ENCODE measurements around the gene RGL1.

The RGL1 gene

GRCh38 chr1:183817576-183818288 is 12.8 kb downstream of the RGL1 start:
- DNase-seq (ENCODE audit: insufficient read length, low spot score) (no peak), FAIRE-seq (no peak)

- DNase-seq (ENCODE audit: insufficient read length, low spot score) = no peak
- no peak for FAIRE-seq
Observed at GRCh38 chr1:183819059-183819458, 14.1 kb downstream of the RGL1 start.

- no peak for DNase-seq (ENCODE audit: insufficient read length, low spot score)
- FAIRE-seq = no peak
Observed at GRCh38 chr1:183821309-183821888, 16.5 kb downstream of the RGL1 start.

- DNase-seq (ENCODE audit: insufficient read length, low spot score) = no peak
- no peak for FAIRE-seq
Observed at GRCh38 chr1:183821889-183822611, 17.1 kb downstream of the RGL1 start.

- no peak for FAIRE-seq
- no peak for DNase-seq (ENCODE audit: insufficient read length, low spot score)
Observed at GRCh38 chr1:183824291-183824690, 19.4 kb downstream of the RGL1 start.

- FAIRE-seq (no peak), DNase-seq (ENCODE audit: insufficient read length, low spot score) (no peak)
Observed at GRCh38 chr1:183827801-183828200, 22.9 kb downstream of the RGL1 start.

GRCh38 chr1:183830389-183830788 is 25.5 kb downstream of the RGL1 start:
- DNase-seq (ENCODE audit: insufficient read length, low spot score) (no peak), FAIRE-seq (no peak)

- no peak for FAIRE-seq
Observed at GRCh38 chr1:183831311-183831710, 26.4 kb downstream of the RGL1 start.

GRCh38 chr1:183832459-183832858 is 27.5 kb downstream of the RGL1 start:
- DNase-seq (ENCODE audit: insufficient read length, low spot score) (no peak), FAIRE-seq (no peak)

More at GRCh38 chr1:183831311-183831710, 26.4 kb downstream of the RGL1 start:
- no peak for DNase-seq (ENCODE audit: insufficient read length, low spot score)

GRCh38 chr1:183834568-183834967 is 29.6 kb downstream of the RGL1 start:
- FAIRE-seq = no peak
- no peak for DNase-seq (ENCODE audit: insufficient read length, low spot score)

- DNase-seq (ENCODE audit: insufficient read length, low spot score) = no peak
- no peak for FAIRE-seq
Observed at GRCh38 chr1:183836598-183836997, 31.7 kb downstream of the RGL1 start.

GRCh38 chr1:183837062-183837461 is 32.1 kb downstream of the RGL1 start:
- DNase-seq (ENCODE audit: insufficient read length, low spot score) (no peak), FAIRE-seq (no peak)

GRCh38 chr1:183838221-183838620 is 33.3 kb downstream of the RGL1 start:
- DNase-seq (ENCODE audit: insufficient read length, low spot score) = no peak
- no peak for FAIRE-seq

- FAIRE-seq (no peak), DNase-seq (ENCODE audit: insufficient read length, low spot score) (no peak)
Observed at GRCh38 chr1:183840140-183840539, 35.2 kb downstream of the RGL1 start.

GRCh38 chr1:183841550-183841949 is 36.6 kb downstream of the RGL1 start:
- FAIRE-seq = no peak
- no peak for DNase-seq (ENCODE audit: insufficient read length, low spot score)

- DNase-seq (ENCODE audit: insufficient read length, low spot score) (peak; percentile 72), FAIRE-seq (no peak)
Observed at GRCh38 chr1:183841950-183842794, 37.3 kb downstream of the RGL1 start.

GRCh38 chr1:183842795-183843144 is 37.9 kb downstream of the RGL1 start:
- no peak for DNase-seq (ENCODE audit: insufficient read length, low spot score)
- no peak for FAIRE-seq

- no peak for DNase-seq (ENCODE audit: insufficient read length, low spot score)
- no peak for FAIRE-seq
Observed at GRCh38 chr1:183844806-183845205, 39.9 kb downstream of the RGL1 start.

GRCh38 chr1:183845681-183846080 is 40.8 kb downstream of the RGL1 start:
- FAIRE-seq (no peak), DNase-seq (ENCODE audit: insufficient read length, low spot score) (no peak)

- DNase-seq (ENCODE audit: insufficient read length, low spot score) (no peak), FAIRE-seq (no peak)
Observed at GRCh38 chr1:183847641-183848040, 42.7 kb downstream of the RGL1 start.

- no peak for FAIRE-seq
- no peak for DNase-seq (ENCODE audit: insufficient read length, low spot score)
Observed at GRCh38 chr1:183850852-183851251, 45.9 kb downstream of the RGL1 start.
